DMS153 treated with DMSO at 0.1 percent for 48 hours (cell line): Measurements from ENCODE around the gene TFAP2A.

Source experiments
- DNase-seq: peaks from one replicate; lab custom pipeline; 2025; ENCODE audit not compliant: unreplicated experiment; lab: John Stamatoyannopoulos, UW

TFAP2A gene

GRCh38 chr6:10413262-10413849 is 1.5 kb downstream of the TFAP2A start:
- DNase-seq: no peak

GRCh38 chr6:10412461-10413261 is 2.2 kb downstream of the TFAP2A start:
- DNase-seq: no peak

- DNase-seq: peak; percentile 71
These were observed 2.9 kb downstream of the TFAP2A start for GRCh38 chr6:10411971-10412460.

- DNase-seq: no peak
These were observed 3.5 kb downstream of the TFAP2A start for GRCh38 chr6:10411131-10411970.

- no peak for DNase-seq
These were observed 4.4 kb downstream of the TFAP2A start for GRCh38 chr6:10410207-10411050.

- DNase-seq: no peak
These were observed 5.1 kb downstream of the TFAP2A start for GRCh38 chr6:10409731-10410206.

- DNase-seq: no peak
These were observed 5.6 kb downstream of the TFAP2A start for GRCh38 chr6:10409233-10409721.

GRCh38 chr6:10408457-10408856 is 6.4 kb downstream of the TFAP2A start:
- no peak for DNase-seq

GRCh38 chr6:10407674-10408054 is 7.2 kb downstream of the TFAP2A start:
- DNase-seq: no peak

GRCh38 chr6:10407018-10407673 is 7.7 kb downstream of the TFAP2A start:
- DNase-seq: no peak

- no peak for DNase-seq
These were observed 8.3 kb downstream of the TFAP2A start for GRCh38 chr6:10406556-10406955.

- DNase-seq: no peak
These were observed 9.4 kb downstream of the TFAP2A start for GRCh38 chr6:10405513-10405900.

- no peak for DNase-seq
These were observed 9.9 kb downstream of the TFAP2A start for GRCh38 chr6:10404799-10405512.

GRCh38 chr6:10404107-10404798 is 10.6 kb downstream of the TFAP2A start:
- peak; percentile 92 for DNase-seq

GRCh38 chr6:10403385-10404106 is 11.3 kb downstream of the TFAP2A start:
- DNase-seq: no peak

- no peak for DNase-seq
These were observed 12.1 kb downstream of the TFAP2A start for GRCh38 chr6:10402648-10403311.

GRCh38 chr6:10401632-10402223 is 13.1 kb downstream of the TFAP2A start:
- no peak for DNase-seq
